Measurements from ENCODE around the gene SLC24A3. TPM values are rescaled to one million over a fixed set of nuclear protein-coding genes. Genes with fewer than 3 reads are reported as not detected.

Gene SLC24A3
- total RNA-seq, 1 experiment from 2014 or later: not detected

DNA sequence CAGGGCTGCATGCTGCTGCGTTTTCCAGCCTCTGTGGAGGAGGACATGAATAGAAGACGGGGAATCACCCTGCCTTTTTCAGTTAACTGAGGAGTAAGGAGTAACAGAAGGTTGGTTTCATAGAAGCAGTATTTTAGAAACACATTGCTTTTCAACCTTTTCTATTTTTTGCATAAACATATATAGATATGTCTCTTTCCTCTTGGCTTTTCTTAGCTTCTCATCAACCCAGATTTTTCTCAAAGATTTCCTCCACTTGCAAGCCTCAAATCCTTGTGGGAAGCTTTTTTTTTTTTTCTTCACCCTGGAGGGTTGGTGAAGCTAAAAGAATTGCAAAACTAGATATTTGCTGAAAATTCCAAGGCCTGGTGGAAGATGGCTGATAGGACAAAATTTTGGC lies 6.0 kb downstream of the SLC24A3 start:
- no peak for TF ChIP-seq SIN3A (IDR thresholded peaks at IDR 0.05; ENCODE audit: borderline replicate concordance, insufficient read depth, low read depth, low read length)
- no peak for TF ChIP-seq POLR2AphosphoS5 (IDR thresholded peaks at IDR 0.05; ENCODE audit: low read depth, low read length)
- TF ChIP-seq, protein P1, sequence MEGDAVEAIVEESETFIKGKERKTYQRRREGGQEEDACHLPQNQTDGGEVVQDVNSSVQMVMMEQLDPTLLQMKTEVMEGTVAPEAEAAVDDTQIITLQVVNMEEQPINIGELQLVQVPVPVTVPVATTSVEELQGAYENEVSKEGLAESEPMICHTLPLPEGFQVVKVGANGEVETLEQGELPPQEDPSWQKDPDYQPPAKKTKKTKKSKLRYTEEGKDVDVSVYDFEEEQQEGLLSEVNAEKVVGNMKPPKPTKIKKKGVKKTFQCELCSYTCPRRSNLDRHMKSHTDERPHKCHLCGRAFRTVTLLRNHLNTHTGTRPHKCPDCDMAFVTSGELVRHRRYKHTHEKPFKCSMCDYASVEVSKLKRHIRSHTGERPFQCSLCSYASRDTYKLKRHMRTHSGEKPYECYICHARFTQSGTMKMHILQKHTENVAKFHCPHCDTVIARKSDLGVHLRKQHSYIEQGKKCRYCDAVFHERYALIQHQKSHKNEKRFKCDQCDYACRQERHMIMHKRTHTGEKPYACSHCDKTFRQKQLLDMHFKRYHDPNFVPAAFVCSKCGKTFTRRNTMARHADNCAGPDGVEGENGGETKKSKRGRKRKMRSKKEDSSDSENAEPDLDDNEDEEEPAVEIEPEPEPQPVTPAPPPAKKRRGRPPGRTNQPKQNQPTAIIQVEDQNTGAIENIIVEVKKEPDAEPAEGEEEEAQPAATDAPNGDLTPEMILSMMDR (IDR thresholded peaks at IDR 0.05): no peak
- TF ChIP-seq REST (IDR thresholded peaks at IDR 0.05; ENCODE audit: insufficient read depth in 1 of 2, low read depth in 2 of 2, low read length in 1 of 2): no peak
- no peak for TF ChIP-seq TCF7L2 (IDR thresholded peaks at IDR 0.05; ENCODE audit: low read depth, low read length)
- no peaks in the 10 kb centered on the region for H3K9me3 ChIP-seq (ENCODE audit: control insufficient read depth, insufficient read depth, low read depth, low read length)
- ATAC-seq (no peak), DNase-seq (ENCODE audit: low read depth, low spot score) (no peak)
- in situ Hi-C loops (cut with HindIII; ENCODE audit: low pct_unique_long_range_greater_than_20kb, low sequenced_read_pairs): no loop called here
- intact Hi-C loops (cut with micrococcal nuclease; ENCODE audit: unreplicated experiment): no loop called here
- H3K27ac ChIP-seq (ENCODE audit: low read length): no peak overlapping the region
- no peaks in the 10 kb centered on the region for H3K4me1 ChIP-seq (ENCODE audit: control insufficient read depth, insufficient read depth, low read length)
- ChIA-PET POLR2A (no interaction called here), CTCF (interaction anchor here (0.8 kb wide), 1 partner anchor 1144 kb away, joined by 3 read pairs; no protein-coding TSS in a partner anchor)
- H3K27me3 ChIP-seq (ENCODE audit: control insufficient read depth, insufficient read depth, low read length): peaks cover 24% of the 10 kb centered on the region
- BruUV-seq (replicated peaks): no TSS peak
- H3K36me3 ChIP-seq (ENCODE audit: control insufficient read depth, insufficient read depth, low read length): no peaks in the 10 kb centered on the region
- H3K4me3 ChIP-seq (ENCODE audit: low read depth in 2 of 2, low read length in 2 of 2): no peak overlapping the region

DNA sequence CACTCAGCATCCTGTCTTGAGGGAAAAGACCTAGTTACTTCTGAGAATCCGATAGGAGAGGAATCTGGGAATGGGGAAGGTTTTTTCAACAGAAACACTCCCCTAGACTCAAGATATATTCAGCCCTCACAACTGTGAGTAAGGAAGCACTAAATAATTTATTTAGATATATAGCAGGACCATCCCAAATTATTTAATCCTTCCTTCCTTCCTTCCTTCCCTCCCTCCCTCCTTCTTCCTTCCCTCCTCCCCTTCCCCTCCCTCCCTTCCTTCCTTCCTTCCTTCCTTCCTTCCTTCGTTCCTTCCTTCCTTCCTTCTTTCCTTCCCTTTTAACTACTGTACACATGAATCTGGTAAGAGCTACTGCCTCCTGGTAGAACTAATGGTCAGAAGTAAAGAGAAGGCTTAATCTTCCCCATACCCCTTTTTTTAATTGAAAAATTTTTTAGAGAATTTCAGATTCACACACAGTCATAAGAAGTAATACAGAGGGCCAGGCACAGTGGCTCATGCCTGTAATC lies 10.1 kb downstream of the SLC24A3 start:
- ChIA-PET POLR2A (no interaction called here), CTCF (no interaction called here)
- peaks cover 3% of the 10 kb centered on the region for H3K27me3 ChIP-seq (ENCODE audit: control insufficient read depth, insufficient read depth, low read length)
- H3K4me3 ChIP-seq (ENCODE audit: low read depth in 2 of 2, low read length in 2 of 2): no peak overlapping the region
- no peak overlapping the region for H3K27ac ChIP-seq (ENCODE audit: low read length)
- peaks cover 2% of the 10 kb centered on the region; the same call in 1 of the 2 replicates for H3K9me3 ChIP-seq (ENCODE audit: control insufficient read depth, insufficient read depth, low read depth, low read length)
- ATAC-seq: no peak
- intact Hi-C loops (cut with micrococcal nuclease; ENCODE audit: unreplicated experiment) (no loop called here), in situ Hi-C loops (cut with HindIII; ENCODE audit: low pct_unique_long_range_greater_than_20kb, low sequenced_read_pairs) (no loop called here)
- BruUV-seq (replicated peaks): no TSS peak
- no peak for TF ChIP-seq TCF7L2 (IDR thresholded peaks at IDR 0.05; ENCODE audit: low read depth, low read length)
- no peak for TF ChIP-seq SIN3A (IDR thresholded peaks at IDR 0.05; ENCODE audit: borderline replicate concordance, insufficient read depth, low read depth, low read length)
- no peak for TF ChIP-seq REST (IDR thresholded peaks at IDR 0.05; ENCODE audit: insufficient read depth in 1 of 2, low read depth in 2 of 2, low read length in 1 of 2)
- TF ChIP-seq, protein P1 (IDR thresholded peaks at IDR 0.05): no peak
- no peak for TF ChIP-seq POLR2AphosphoS5 (IDR thresholded peaks at IDR 0.05; ENCODE audit: low read depth, low read length)
- H3K4me1 ChIP-seq (ENCODE audit: control insufficient read depth, insufficient read depth, low read length): no peaks in the 10 kb centered on the region
- no peak for DNase-seq (ENCODE audit: low read depth, low spot score)
- no peaks in the 10 kb centered on the region for H3K36me3 ChIP-seq (ENCODE audit: control insufficient read depth, insufficient read depth, low read length)

All from Panc1 (cell line).